ENCODE measurements around the gene SERGEF.

DNA sequence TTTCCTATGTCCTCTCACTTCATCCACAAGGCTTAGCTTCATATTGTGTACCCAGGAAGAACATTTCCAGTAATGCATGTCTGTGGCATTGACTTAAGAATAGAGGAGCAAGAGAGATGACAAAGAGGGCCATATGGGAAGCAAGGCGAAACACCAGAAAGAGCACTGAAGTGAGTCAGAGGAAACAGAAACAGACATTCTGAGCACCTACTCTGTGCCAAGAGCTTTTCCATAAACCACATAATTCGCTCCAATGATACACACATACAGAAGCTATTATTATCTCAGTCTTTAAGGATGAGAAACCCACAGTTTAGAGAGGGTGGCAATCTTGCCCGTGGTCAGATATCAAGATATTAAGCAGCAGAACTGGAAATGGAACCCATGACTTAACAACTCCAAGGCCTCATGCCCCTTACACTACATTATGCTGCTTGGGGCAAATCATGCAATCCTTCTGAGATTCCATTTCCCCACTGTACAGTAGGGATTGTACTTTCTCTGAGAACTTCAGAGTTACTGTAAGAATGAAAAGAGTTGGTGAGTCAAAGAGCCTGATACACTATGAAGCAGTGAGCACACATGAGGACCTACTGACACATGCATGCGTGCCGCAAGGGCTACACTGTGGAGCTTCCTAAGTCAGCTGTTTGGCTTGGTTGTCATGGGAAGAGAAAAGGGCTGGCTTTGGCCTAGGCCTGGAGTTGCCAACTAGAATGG is 151.7 kb downstream of the SERGEF start:
- no peak for TF ChIP-seq EZH2 (IDR thresholded peaks at IDR 0.05; ENCODE audit: insufficient read depth, low read length)
- TF ChIP-seq, protein P1, sequence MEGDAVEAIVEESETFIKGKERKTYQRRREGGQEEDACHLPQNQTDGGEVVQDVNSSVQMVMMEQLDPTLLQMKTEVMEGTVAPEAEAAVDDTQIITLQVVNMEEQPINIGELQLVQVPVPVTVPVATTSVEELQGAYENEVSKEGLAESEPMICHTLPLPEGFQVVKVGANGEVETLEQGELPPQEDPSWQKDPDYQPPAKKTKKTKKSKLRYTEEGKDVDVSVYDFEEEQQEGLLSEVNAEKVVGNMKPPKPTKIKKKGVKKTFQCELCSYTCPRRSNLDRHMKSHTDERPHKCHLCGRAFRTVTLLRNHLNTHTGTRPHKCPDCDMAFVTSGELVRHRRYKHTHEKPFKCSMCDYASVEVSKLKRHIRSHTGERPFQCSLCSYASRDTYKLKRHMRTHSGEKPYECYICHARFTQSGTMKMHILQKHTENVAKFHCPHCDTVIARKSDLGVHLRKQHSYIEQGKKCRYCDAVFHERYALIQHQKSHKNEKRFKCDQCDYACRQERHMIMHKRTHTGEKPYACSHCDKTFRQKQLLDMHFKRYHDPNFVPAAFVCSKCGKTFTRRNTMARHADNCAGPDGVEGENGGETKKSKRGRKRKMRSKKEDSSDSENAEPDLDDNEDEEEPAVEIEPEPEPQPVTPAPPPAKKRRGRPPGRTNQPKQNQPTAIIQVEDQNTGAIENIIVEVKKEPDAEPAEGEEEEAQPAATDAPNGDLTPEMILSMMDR (IDR thresholded peaks at IDR 0.05; ENCODE audit: insufficient read depth, low read depth, low read length), result no peak

Measured in astrocyte (in vitro differentiated cells and primary cell).